GM23338 (cell line): ENCODE data around the gene RAB33B. TPM values are rescaled to one million over a fixed set of nuclear protein-coding genes. Genes with fewer than 3 reads are reported as not detected.

Experiments
- ATAC-seq: fragments of 200-7000 bp; cut with Tn5 transposase; 3 replicates; pipeline ENCODE4 v1.9.1; 2020
- DNase-seq: peaks from one replicate; pipeline ENCODE4 v3.0.0-alpha.2; 2015; ENCODE audit warnings: low spot score
- H2AFZ ChIP-seq: fragments of 200-600 bp; sonication (generic); 2 replicates; pipeline ENCODE4 v1.8.0; 2016; ENCODE audit warnings: antibody characterized with exemption, mild to moderate bottlenecking, moderate library complexity
- H3F3A ChIP-seq: fragments of 200-600 bp; sonication (generic); replicated peaks from 2 replicates; pipeline ENCODE4 v1.8.0; 2017; ENCODE audit warnings: antibody characterized with exemption, mixed run types, low read depth
- H3K27ac ChIP-seq: fragments of 200-600 bp; sonication (generic); 2 replicates; pipeline ENCODE4 v1.6.1; 2016; ENCODE audit warnings: low read depth
- H3K27me3 ChIP-seq: fragments of 200-600 bp; sonication (generic); 2 replicates; pipeline ENCODE4 v1.8.0; 2016; ENCODE audit warnings: mild to moderate bottlenecking, mixed run types, moderate library complexity; ENCODE audit not compliant: insufficient read depth
- H3K36me3 ChIP-seq: fragments of 200-600 bp; sonication (generic); 2 replicates; pipeline ENCODE4 v1.8.0; 2016; ENCODE audit warnings: mild to moderate bottlenecking; ENCODE audit not compliant: insufficient read depth
- H3K4me1 ChIP-seq: fragments of 200-600 bp; sonication (generic); 2 replicates; pipeline ENCODE4 v1.8.0; 2016; ENCODE audit warnings: mild to moderate bottlenecking, moderate library complexity; ENCODE audit not compliant: insufficient read depth
- H3K4me2 ChIP-seq: fragments of 200-600 bp; sonication (generic); 2 replicates; pipeline ENCODE4 v1.7.1; 2017; ENCODE audit warnings: mixed run types
- H3K4me3 ChIP-seq: fragments of 200-600 bp; sonication (generic); 2 replicates; pipeline ENCODE4 v1.6.1; 2016; ENCODE audit warnings: mixed run types
- H3K79me2 ChIP-seq: fragments of 200-600 bp; sonication (generic); replicated peaks from 2 replicates; pipeline ENCODE4 v1.8.0; 2017; ENCODE audit warnings: mild to moderate bottlenecking; ENCODE audit not compliant: insufficient read depth
- H3K9me2 ChIP-seq: fragments of 200-600 bp; sonication (generic); 2 replicates; pipeline ENCODE4 v1.8.0; 2017; ENCODE audit not compliant: insufficient read depth
- H4K20me1 ChIP-seq: fragments of 200-600 bp; sonication (generic); replicated peaks from 2 replicates; pipeline ENCODE4 v1.8.0; 2017; ENCODE audit warnings: mild to moderate bottlenecking; ENCODE audit not compliant: insufficient read depth
- H3K27ac Mint-ChIP-seq: 2 replicates; pipeline ENCODE4 v1.8.0; 2020; ENCODE audit warnings: inconsistent platforms, mild to moderate bottlenecking, moderate library complexity, mixed read lengths
- H3K27me3 Mint-ChIP-seq: 3 replicates; pipeline ENCODE4 v1.8.0; 2022; ENCODE audit warnings: low read depth, mild to moderate bottlenecking, moderate library complexity, mixed read lengths, inconsistent platforms; ENCODE audit not compliant: insufficient read depth, poor library complexity
- H3K36me3 Mint-ChIP-seq: 3 replicates; pipeline ENCODE4 v1.8.0; 2021; ENCODE audit warnings: low read depth, mild to moderate bottlenecking, inconsistent platforms, moderate library complexity, mixed read lengths
- H3K4me1 Mint-ChIP-seq: 3 replicates; pipeline ENCODE4 v1.8.0; 2020; ENCODE audit warnings: mild to moderate bottlenecking, inconsistent platforms, mixed read lengths
- H3K4me3 Mint-ChIP-seq: 3 replicates; pipeline ENCODE4 v1.8.0; 2021; ENCODE audit warnings: moderate library complexity, mild to moderate bottlenecking, inconsistent platforms, mixed read lengths
- H3K9me3 Mint-ChIP-seq: 3 replicates; pipeline ENCODE4 v1.8.0; 2020; ENCODE audit warnings: moderate library complexity, mild to moderate bottlenecking, inconsistent platforms, mixed read lengths
- ETS1 ChIP-seq: IDR thresholded peaks from 2 replicates; pipeline ENCODE4 v1.6.1; 2016; ENCODE audit warnings: antibody characterized with exemption
- EZH2phosphoT487 ChIP-seq: fragments of 200-600 bp; sonication (generic); IDR thresholded peaks from one replicate; pipeline ENCODE4 v1.8.1; 2018; ENCODE audit warnings: antibody characterized with exemption; ENCODE audit not compliant: unreplicated experiment
- JUNB ChIP-seq: IDR thresholded peaks from one replicate; pipeline ENCODE4 v1.6.1; 2016; ENCODE audit warnings: antibody characterized with exemption; ENCODE audit not compliant: unreplicated experiment
- POLR2AphosphoS5 ChIP-seq: IDR thresholded peaks from 2 replicates; pipeline ENCODE4 v1.6.1; 2016; ENCODE audit warnings: antibody characterized with exemption, low read depth
- STAT1 ChIP-seq: IDR thresholded peaks from one replicate; pipeline ENCODE4 v1.6.1; 2016; ENCODE audit warnings: antibody characterized with exemption; ENCODE audit not compliant: unreplicated experiment
- ZNF331 ChIP-seq: fragments of 250-450 bp; sonication (Bioruptor Pico); IDR thresholded peaks from 2 replicates; pipeline ENCODE4 v1.5.0; 2020; ENCODE audit warnings: low read depth, mild to moderate bottlenecking, moderate library complexity
- ZNF462 ChIP-seq: fragments of 250-450 bp; sonication (Bioruptor Pico); IDR thresholded peaks from 2 replicates; pipeline ENCODE4 v1.5.0; 2020; ENCODE audit warnings: mild to moderate bottlenecking, moderate library complexity
- polyA plus RNA-seq: library from polyadenylated mRNA; unstranded; fragments of >200 nt; fragmentation: Nextera tagmentation; extraction: Ambion mirVana; gene quantifications from 2 replicates; pipeline ENCODE4 v1.2.1, GENCODE V29; 2016
- total RNA-seq: library from RNA; depleted of rRNA; stranded (reverse); fragments of >200 nt; shearing (Covaris generic); gene quantifications from 2 replicates; pipeline ENCODE4 v1.2.3, GENCODE V29; 2014

Gene RAB33B
- total and polyA plus RNA-seq, 2 experiments from 2014 or later = 9.9 to 17.5 TPM

GRCh38 chr4:139515531-139515958 is 61.6 kb downstream of the RAB33B start (continued):
- TF ChIP-seq ZNF462 (CRISPR knock-in tag) (no peak), STAT1 (no peak), EZH2phosphoT487 (no peak)

- no peak for TF ChIP-seq ZNF331
- no peak for TF ChIP-seq POLR2AphosphoS5
- no peak for TF ChIP-seq ETS1
- no peak for TF ChIP-seq JUNB
- no peaks in the 10 kb centered on the region for H3K36me3 ChIP-seq
- H3K4me3 ChIP-seq = no peak overlapping the region
- no peaks in the 10 kb centered on the region for H3K79me2 ChIP-seq
- no peak for DNase-seq
- no peak overlapping the region for H3K4me3 Mint-ChIP-seq
- H3K4me1 Mint-ChIP-seq = no peaks in the 10 kb centered on the region
- H3K27me3 ChIP-seq = no peaks in the 10 kb centered on the region
- H3K9me2 ChIP-seq = no peaks in the 10 kb centered on the region
- no peaks in the 10 kb centered on the region for H3F3A ChIP-seq
- H3K4me2 ChIP-seq = no peak overlapping the region
- H4K20me1 ChIP-seq = no peaks in the 10 kb centered on the region; the same call in 1 of the 2 replicates
- no peak overlapping the region for H2AFZ ChIP-seq
- H3K27me3 Mint-ChIP-seq = no peaks in the 10 kb centered on the region
- no peak for ATAC-seq
- H3K4me1 ChIP-seq = no peaks in the 10 kb centered on the region
- no peaks in the 10 kb centered on the region for H3K36me3 Mint-ChIP-seq
- no peaks in the 10 kb centered on the region for H3K9me3 Mint-ChIP-seq
- H3K27ac ChIP-seq = no peak overlapping the region
- no peak overlapping the region for H3K27ac Mint-ChIP-seq
Observed at GRCh38 chr4:139521754-139522401, 68.0 kb downstream of the RAB33B start.
